Subcutaneous abdominal adipose tissue (tissue), 5 donors: ENCODE measurements around the gene NBPF1.
"Not testable (repeated sequence)": the region's sequence is repeated elsewhere in the genome, so short reads cannot be mapped to it uniquely, and the experiment has no call there.

Experiments
- H3K27ac ChIP-seq: one replicate; pipeline ENCODE4 v1.7.0; 2013; ENCODE audit warnings: low read depth, mild to moderate bottlenecking, inconsistent platforms, low read length, moderate library complexity
- H3K27me3 ChIP-seq, 5 donors: one replicate each; pipeline ENCODE4 v1.7.0; 2013; ENCODE audit warnings: low read length in 5 of 5, inconsistent platforms in 1 of 5; ENCODE audit not compliant: control insufficient read depth in 5 of 5, insufficient read depth in 4 of 5
- H3K36me3 ChIP-seq, 5 donors: one replicate each; pipeline ENCODE4 v1.7.0; 2013; ENCODE audit warnings: low read length in 5 of 5; ENCODE audit not compliant: control insufficient read depth in 5 of 5, insufficient read depth in 5 of 5
- H3K4me1 ChIP-seq, 5 donors: one replicate each; pipeline ENCODE4 v1.7.0; 2013; ENCODE audit warnings: low read length in 5 of 5, mild to moderate bottlenecking in 3 of 5, moderate library complexity in 1 of 5; ENCODE audit not compliant: control insufficient read depth in 5 of 5, insufficient read depth in 5 of 5
- H3K4me3 ChIP-seq, 5 donors: one replicate each; pipeline ENCODE4 v1.7.0; 2013; ENCODE audit warnings: low read length in 5 of 5, low read depth in 1 of 5
- H3K9ac ChIP-seq, 5 donors: one replicate each; pipeline ENCODE4 v1.7.0; 2013; ENCODE audit warnings: low read length in 5 of 5, mild to moderate bottlenecking in 4 of 5, moderate library complexity in 3 of 5
- H3K9me3 ChIP-seq, 5 donors: one replicate each; pipeline ENCODE4 v1.7.0; 2013; ENCODE audit warnings: low read length in 5 of 5; ENCODE audit not compliant: control insufficient read depth in 5 of 5
- donor health status: healthy.
- donor health status: healthy.
- donor health status: healthy.
- donor health status: healthy.
- donor health status: healthy.

Gene NBPF1

GRCh38 chr1:16547502-16548241 is 65.7 kb downstream of the NBPF1 start:
- H3K27me3 ChIP-seq, H3K4me3 ChIP-seq, H3K9ac ChIP-seq, H3K27ac ChIP-seq, H3K36me3 ChIP-seq, H3K9me3 ChIP-seq, H3K4me1 ChIP-seq: not testable (repeated sequence)

GRCh38 chr1:16545682-16546095 is 67.7 kb downstream of the NBPF1 start:
- H3K36me3 ChIP-seq, H3K9ac ChIP-seq, H3K27ac ChIP-seq, H3K4me3 ChIP-seq, H3K27me3 ChIP-seq, H3K9me3 ChIP-seq, H3K4me1 ChIP-seq: not testable (repeated sequence)

- H3K36me3 ChIP-seq, H3K4me3 ChIP-seq, H3K27me3 ChIP-seq, H3K9me3 ChIP-seq, H3K4me1 ChIP-seq, H3K27ac ChIP-seq, H3K9ac ChIP-seq: not testable (repeated sequence)
Measured at GRCh38 chr1:16540421-16540893, 72.9 kb downstream of the NBPF1 start.

DNA sequence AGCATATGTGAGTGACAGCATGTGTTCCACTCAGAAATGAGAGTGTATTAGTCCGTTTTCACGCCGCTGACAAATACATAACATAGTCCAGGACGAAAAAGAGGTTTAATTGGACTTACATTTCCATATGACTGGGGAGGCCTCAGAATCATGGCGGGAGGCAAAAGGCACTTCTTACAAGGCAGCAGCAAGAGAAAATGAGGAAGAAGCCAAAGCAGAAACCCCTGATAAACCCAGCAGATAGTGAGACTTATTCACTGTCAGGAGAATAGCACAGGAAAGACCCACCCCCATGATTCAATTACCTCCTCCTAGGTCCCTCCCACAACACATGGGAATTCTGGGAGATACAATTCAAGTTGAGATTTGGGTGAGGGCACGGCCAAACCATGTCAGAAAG is 75.8 kb downstream of the NBPF1 start:
- H3K27me3 ChIP-seq, H3K9me3 ChIP-seq, H3K27ac ChIP-seq, H3K9ac ChIP-seq, H3K4me3 ChIP-seq, H3K36me3 ChIP-seq: not testable (repeated sequence)
- peaks cover 0 to 14% (median under 1%) of the 10 kb centered on the region in 5 donors for H3K4me1 ChIP-seq

- not testable (repeated sequence) for H3K4me3 ChIP-seq, H3K27ac ChIP-seq, H3K36me3 ChIP-seq, H3K9me3 ChIP-seq, H3K27me3 ChIP-seq, H3K9ac ChIP-seq
- H3K4me1 ChIP-seq: peaks cover 0 to 18% (median 2%) of the 10 kb centered on the region in 5 donors
Measured at GRCh38 chr1:16536796-16537195, 76.6 kb downstream of the NBPF1 start.

DNA sequence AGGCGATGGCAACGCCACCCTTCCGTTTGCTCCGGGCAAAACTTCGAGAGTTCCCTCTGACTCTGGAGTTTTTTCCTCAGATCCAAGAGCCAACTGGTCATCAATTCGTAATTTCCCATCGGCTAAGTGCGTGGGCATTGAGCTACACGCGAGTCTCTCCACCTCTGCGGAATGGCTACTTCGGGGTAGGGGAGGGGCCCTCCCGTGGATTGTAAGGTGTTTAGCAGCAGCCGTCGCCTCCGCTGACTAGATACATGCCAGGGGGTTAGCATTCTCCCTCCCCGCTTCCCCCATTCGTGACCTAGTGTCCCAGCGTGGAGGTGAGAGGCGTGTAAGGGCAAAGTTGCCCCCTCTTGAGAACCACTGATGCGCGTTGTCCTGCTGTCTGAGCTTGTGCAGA is 77.5 kb downstream of the NBPF1 start:
- not testable (repeated sequence) for H3K9me3 ChIP-seq, H3K4me3 ChIP-seq, H3K9ac ChIP-seq, H3K36me3 ChIP-seq, H3K27ac ChIP-seq, H3K27me3 ChIP-seq
- H3K4me1 ChIP-seq: peaks cover 0 to 18% (median 2%) of the 10 kb centered on the region in 5 donors

GRCh38 chr1:16535487-16535886 is 77.9 kb downstream of the NBPF1 start:
- H3K27ac ChIP-seq, H3K27me3 ChIP-seq, H3K9ac ChIP-seq, H3K9me3 ChIP-seq, H3K36me3 ChIP-seq: not testable (repeated sequence)
- Histone ChIP-seq H3K4me1 (peaks cover 0 to 18% (median 2%) of the 10 kb centered on the region in 5 donors), H3K4me3 (peak overlapping the region in 2 of 5 donors; percentile 22 to 27)

- not testable (repeated sequence) for H3K9ac ChIP-seq, H3K36me3 ChIP-seq, H3K27me3 ChIP-seq, H3K9me3 ChIP-seq, H3K27ac ChIP-seq
- peak overlapping the region in 4 of 5 donors; percentile 6 to 29 (median 24) for H3K4me3 ChIP-seq
- H3K4me1 ChIP-seq: peaks cover 0 to 18% (median 2%) of the 10 kb centered on the region in 5 donors
Measured at GRCh38 chr1:16534829-16535456, 78.4 kb downstream of the NBPF1 start.

DNA sequence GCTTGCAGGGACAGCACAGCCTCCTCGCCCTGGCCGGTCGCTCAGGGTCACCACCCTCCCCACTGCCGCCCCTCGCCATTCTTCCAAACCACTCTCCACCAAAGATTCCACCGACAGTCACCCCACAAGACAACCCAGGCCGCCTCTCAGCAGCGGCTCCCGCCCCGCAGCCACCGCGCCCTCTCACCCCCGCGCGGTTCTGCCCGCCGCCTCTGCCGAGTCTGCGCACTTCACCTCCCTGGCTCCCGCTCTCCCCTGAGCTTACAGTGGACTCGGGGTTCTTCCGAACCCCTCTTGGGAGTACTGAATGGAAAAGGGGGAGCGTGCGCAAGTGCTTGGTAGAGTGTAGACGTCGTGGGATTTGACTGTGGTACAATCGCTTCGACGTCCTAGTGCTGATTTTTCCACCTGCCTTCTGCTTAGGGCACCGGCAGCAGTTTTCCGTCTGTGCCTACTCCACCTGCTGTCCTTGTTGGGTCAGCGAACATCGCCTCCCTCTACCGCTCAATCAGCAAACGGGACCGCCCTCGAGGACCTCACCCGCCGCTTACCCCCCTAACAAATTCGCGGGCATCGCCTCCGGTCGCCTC is 79.0 kb downstream of the NBPF1 start:
- not testable (repeated sequence) for H3K36me3 ChIP-seq, H3K9ac ChIP-seq, H3K27me3 ChIP-seq, H3K27ac ChIP-seq, H3K9me3 ChIP-seq, H3K4me3 ChIP-seq
- peaks cover 0 to 18% (median 2%) of the 10 kb centered on the region in 5 donors for H3K4me1 ChIP-seq

DNA sequence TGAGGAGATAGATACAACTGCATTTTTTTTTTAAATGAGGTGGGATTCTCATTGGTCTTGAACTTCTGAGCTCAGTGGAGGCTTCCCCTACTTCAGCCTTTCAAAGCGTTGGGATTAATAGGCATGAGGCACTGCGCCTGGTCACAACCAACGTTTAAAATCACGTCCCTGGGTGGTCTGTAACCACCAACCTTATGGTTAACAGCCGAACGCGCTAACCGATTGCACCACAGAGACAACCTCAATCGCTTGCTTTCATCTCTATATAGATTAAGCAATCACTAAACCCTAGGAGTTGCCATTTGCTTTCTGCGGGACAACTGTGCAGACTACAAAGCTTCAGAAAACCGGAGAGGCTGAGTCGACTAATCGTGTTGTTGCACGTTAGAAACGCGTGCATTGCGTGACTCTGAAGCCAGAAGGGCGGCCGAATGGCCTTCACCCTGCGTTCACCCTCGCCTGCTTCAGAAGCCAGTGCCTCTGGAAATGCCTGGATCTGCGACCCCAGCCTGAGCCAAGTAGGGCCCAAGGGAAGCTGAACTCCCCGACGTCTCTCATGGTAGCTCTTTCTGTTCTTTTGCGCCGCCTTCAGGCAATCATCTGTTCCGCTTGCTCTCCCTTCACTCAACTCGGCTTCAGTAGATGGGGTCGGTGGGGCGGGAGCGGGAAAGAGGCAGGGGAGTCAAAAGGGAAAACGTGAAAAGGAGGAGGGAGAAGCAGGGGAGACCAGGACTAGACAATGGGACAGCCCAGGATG is 81.0 kb downstream of the NBPF1 start:
- H3K36me3 ChIP-seq, H3K9ac ChIP-seq, H3K9me3 ChIP-seq, H3K27ac ChIP-seq, H3K27me3 ChIP-seq: not testable (repeated sequence)
- peak overlapping the region in 2 of 5 donors; percentile 11 to 42 for H3K4me3 ChIP-seq
- H3K4me1 ChIP-seq: peaks cover 0 to 18% (median 2%) of the 10 kb centered on the region in 5 donors
